Anterior cingulate cortex (tissue), 58 donors: ENCODE measurements around the gene SLC17A9.
A peak's percentile ranks its signal among the peaks of the same experiment; 100 is the strongest.

ENCODE experiments used
- DNase-seq, 58 donors: peaks; one replicate each; lab custom pipeline; 2025; lab: John Stamatoyannopoulos, UW

Gene SLC17A9

DNA sequence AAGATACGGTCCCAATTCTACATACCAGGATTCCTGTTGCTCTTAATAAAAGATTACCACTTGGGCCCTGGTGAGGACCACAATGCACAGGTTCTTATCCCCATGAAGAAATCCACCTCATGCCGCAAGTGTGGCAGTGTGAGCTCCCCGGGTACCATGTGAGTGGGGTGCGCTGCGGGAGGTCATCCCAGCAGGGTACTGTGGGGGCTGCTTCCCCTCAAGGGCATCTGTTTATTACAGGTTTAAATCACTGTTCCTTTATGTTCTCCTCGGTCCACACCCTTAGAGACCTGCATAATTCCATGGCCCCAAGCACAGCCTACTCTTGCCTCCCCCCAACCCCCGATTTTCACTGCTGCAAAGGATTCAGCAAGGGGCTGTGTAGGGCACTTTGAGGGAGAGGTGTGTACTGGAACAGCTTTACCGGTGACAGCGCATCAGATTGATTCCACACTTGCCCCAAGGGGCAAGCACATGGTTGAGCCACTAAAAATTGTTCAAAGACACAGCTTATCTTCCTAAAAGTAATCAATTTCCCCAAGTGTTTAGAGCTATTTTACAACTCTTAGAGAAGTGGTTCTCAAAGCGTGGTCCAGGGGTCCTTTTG, 32.4 kb upstream of the SLC17A9 start:
- no peak for DNase-seq

DNA sequence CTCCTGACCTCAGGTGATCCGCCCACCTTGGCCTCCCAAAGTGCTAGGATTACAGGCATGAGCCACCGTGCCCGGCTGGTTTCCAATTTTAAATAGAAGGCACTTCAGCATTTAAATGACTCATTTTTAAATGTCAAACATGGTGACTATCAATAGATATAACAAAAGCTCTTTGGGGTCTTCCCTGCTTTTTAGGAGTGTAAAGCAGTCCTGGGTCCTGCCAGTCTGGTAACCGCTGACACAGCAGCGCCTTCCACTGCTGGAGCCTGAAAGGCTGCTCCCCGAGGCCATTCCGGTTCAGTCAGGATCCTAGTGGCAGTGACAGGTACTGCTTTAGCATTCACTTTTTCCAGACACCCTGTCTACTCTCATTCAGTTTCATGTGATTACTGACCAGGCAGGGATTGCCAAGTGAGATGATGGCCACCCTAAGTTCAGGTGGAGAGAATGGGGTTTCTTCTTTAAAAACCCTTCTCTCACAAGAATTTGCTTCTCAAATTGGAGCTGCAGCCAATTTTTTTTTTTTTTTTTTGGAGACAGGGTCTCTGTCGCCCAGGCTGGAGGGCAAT, 31.3 kb upstream of the SLC17A9 start:
- peak in 1 of 58 donors; percentile 11 for DNase-seq

DNA sequence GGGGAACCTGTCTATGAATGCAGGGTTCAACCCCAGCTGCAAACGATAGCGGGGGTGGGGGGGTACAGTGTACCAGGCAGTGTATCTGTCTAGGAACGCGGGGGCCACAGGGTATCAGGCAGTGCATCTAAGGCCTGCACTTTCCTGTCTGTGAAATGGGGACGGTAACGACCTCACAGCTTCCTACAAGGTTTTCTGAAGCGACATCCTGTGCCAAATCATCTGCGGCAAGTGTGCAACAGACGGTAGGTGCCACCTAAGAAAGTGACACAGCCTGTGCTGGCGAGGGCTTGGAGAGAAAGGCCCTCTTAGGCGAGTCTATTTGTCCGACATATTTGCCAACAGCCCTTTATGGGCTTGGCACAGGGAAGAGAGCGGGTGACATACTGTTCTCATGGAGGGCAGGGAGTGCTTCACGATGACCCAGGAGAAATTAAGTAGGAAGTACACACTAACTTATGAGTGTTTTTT, 30.0 kb upstream of the SLC17A9 start:
- no peak for DNase-seq

DNA sequence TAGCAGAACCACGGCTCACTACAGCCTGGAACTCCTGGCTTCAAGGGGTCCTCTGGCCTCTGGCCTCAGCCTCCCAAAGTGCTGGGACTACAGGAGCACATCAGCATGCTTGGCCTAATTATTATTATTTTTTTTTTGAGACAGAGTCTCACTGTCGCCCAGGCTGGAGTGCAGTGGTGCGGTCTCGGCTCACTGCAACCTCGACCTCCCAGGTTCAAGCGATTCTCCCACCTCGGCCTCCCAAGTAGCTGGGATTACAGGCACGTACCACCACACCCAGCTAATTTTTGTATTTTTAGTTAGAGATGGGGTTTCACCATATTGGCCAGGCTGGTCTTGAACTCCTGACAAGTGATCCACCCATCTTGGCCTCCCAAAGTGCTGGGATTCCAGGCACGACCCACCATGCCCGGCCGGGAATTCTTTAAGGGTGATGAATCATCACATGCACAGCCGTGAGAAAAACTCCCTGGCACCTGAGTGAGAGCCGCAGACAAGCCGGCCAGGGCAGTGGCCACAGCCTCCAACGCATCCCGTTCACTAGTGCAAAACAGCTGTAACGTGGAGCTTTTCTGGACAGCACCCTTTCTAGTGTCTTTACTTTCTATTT, 29.3 kb upstream of the SLC17A9 start:
- DNase-seq: peak in 1 of 58 donors; percentile 9

DNA sequence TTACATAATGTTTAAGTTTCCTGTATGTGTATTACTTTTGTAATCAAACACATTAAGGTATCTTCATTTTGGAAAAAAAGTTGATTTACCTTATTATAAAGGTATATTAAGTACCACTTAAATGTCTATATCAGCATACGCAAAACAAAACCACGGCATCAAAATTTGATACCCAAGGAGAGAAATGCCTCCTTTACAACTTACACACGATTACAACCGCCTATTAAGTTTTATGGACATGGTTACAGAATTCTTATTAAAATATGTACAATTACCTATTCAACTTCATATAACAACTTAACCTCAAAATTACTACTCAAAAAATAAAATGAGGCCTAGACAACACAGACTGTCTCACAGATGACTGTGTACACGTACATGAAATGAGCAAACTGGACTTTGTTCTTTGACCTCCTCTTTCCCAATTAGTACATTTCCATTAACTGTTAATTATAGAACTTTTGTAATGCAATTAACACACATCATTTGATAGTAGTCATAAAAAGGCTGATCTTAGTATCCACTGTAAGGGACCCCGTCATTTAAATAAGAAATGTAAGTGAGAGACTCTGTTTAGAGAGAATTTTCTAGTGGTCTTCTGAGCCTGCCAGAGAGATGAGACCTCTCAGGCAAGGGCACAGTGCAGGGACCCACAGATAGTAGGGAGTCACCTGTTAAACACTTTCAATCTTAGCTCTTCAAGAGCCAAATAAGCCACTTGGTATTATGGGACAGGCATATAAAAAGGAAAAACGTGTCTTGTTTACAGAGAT, 28.7 kb upstream of the SLC17A9 start:
- DNase-seq: no peak

DNA sequence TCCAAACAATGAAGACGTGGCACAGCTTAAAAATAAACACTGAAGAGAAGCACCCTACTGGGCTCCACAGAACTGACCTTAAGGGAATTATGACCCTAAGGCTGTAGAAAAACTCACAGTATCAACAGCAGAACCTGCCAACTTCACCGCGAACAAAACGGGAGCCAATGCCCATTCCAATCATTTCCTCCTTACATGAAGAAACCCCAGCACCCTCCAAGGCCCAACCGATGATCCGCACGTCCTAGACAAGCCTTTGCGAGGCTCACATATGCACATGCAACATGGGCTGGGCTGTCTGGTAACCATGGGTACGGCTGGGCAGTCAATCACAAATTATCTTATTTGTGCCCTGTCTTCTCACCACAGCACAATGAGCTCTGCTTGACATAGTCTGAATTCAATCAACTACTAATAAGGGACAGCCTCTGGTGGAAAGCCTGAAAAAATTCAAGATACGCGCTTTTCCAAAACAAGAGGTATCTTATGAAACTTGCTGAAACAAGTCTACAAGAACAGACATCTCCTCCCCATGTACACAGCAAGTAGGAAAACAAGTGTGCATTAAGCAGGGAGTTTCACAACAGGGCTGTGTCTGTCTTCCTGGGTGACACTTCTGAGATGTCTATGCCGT, 27.9 kb upstream of the SLC17A9 start:
- DNase-seq: no peak

DNA sequence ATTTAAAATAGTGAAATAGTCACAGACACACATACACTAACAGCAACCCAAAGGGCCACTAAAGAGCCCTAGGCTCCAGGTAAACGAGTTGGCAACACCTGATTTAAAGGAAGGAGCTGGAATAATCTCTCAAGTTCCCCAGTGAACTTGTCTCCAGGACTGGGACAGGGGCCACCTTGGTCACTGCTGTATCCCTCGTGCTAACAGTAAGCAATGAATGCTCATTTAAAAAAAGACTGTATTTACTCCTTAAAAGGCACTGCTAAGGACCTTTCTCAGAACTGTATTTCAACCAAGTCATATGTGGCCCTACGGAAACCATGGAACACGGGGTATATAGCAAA, 27.5 kb upstream of the SLC17A9 start:
- no peak for DNase-seq

DNA sequence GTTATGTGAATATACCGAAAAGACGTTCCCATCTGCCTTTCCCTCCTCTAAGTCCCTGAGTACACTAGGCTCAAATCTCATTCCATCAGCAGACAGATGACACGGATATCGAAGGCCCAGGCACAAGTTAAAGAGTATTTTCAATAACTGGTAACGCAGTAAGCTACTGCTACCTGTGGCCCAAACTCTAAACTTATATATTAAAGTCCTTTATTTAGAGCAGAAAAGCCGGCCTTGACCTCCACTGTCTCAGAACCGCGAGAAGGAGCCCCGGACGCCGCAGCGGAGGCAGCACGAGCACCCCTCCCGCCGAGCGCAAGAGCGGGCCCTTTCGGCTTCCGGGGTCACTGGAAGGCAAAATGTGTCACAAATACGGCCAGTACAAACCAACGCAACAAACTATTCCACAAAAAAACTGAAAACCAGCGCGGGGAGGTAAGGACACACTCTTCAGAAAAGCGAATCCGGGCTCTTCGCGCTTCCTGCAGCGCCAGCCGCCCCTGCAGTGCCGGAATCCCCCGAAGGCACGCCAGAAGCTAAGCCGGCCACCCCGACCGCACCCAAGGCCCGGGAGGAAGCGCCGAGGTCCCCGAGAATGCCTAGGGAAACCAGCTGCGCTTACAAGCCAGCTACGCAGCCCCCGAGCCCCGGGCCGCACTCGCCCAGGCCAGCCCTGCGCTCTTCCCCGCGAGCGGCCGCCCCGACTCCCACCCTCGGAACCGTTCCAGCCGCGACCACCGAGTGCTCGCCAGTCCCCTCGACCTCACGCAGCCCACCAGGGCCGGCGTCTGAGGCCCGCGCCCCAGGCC, 26.9 kb upstream of the SLC17A9 start:
- DNase-seq: peak in 18 of 58 donors; percentile 20 to 59 (median 40)

DNA sequence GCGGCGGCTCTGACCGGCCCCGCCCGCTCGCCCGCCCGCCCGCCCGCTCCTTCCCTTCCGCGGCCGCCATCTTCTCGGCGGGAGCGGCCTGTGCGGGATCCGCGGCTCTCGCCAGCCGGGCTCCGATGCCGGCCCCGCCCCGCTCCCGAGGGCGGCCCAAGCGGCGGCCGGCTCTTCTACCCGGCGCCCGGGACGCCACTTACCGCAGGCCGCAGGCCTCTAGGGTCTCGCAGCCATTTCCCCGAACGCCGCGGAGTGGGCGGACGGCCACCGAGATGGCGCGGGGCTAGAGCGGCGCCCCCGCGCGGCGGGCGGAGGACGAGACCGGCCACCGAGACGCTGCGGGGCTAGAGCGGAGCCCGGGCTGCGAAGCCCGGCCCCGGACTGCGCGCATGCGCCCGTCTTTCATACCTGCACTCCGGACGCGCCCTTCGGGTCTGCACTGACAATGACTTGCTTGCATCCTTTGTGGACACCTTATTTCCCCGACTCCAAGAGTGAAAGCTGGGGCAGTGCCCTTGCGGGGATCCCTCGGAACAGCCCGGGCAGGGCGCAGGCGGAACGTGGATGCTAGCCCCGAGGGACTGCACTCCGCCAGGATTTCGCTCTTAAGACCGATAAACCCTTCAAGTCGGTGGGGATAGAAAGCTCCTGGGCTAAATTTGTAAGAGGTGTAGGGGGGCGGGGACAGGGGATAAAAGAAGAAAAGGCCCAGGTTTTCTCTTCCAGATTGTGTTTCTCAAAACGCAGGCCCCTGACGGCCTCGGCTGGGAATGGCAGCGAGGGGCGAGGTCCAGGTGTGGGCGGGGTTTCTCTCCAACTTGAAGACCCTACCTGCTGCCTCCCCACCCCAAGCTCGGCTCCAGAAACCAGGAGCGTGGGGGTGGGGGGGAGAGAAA, 26.0 kb upstream of the SLC17A9 start, which contains the start of gene DIDO1:
Gene DIDO1, minus strand, starts transcription at position 277 of the 899 bp plus-strand sequence.
- DNase-seq: peak; percentile 18 to 92 (median 83)

DNA sequence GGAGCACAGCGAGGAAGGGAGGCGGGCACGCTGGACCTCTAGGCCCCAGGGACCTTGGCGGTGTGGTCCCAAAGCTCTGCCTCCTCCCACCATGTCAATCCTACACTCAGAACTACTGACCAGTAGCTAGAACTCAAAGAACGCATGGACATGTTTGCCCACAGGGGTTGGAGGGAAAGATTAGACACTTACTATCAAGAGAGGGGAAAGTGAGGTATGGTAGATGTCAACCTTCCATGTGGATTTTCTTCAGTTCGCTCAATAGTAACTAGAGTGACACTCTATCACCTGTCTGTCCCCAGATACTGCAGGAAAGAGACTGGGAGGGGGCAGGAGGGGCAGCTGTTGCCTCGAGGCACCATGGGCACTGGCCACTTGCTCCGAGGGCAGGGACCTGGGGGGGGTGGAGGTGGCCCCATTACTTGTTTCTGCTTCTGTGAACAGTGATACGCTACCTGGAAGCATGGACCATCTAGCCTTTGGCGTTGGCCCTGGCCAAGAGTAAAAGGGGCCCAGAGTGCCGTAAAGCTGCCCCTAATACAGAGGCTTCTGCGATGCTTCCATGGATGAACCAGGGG, 25.3 kb upstream of the SLC17A9 start:
- DNase-seq: no peak

DNA sequence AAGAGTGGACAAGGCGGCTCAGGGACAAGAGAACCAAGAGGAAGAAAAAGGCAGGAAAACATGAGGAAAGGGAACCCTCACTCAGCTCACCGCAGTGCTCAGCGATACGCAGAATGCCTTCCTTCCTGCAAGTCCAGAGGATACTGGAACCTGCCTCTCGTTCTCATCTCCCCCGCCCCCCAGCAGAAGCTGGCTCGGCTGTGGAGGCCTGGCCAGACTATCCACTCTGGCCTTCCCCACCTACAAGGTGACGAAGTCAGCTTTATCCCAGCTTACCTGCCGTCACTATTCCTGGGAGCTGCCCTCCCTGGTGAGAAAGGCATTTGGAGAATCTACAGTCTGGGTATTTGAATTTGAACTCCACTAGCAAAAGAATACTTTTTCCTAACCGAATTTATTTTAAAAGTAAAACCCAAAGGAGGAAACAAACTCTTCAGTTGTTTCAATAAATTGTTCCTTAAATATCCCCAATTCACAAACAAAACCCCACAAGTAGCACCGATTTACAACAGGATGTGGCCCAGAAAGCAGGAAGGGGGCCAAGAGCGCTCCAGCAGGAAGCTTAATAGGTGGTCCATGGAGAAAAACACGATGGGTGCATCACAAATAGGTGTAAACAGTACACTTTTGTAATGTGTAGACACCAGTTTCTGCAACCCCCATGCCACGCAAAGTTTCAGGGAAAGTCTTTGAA, 24.1 kb upstream of the SLC17A9 start:
- DNase-seq: no peak

DNA sequence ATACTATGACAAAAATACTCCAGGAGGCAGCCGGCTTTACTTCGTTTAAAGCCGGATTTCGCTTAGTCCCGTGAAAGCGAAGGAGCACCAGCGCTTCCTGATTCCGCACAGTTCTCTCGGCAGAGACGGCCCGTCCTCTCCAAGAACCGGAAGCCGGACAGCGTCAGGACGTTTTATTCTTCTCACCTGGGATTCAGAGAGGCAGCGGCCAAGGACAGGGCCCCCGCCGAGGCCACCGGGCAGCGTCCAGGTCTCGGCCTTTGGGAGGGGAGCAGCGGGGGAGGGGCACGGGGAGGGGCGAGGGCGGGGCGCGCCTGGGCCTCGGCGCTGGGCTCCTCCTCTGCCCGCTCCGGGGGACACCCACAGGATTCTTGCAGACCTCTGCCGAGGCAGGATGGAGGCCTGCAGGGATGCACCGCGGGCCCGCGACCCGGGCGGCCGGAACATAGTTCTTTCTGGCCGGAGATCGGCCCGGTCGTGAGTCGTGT, 23.4 kb upstream of the SLC17A9 start:
- peak in 18 of 58 donors; percentile 11 to 55 (median 22) for DNase-seq

DNA sequence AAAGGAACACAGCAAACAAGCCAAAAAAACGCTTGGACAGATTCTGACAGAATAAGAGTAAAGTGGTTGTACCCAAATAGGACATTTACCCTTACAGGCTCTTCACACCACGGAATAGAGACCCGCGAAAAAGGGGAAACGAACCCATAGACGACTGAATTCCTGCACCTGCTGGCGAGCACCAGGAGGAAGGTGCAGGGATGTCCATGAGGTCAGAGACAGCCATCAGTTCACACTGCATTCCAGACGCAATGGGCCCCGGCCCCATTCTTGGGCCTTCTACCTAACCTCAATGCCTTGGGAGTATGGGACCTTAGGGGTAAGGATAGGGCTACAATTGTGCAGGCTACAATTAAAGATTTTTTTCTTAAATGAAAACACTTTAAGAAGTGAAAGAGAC, 21.0 kb upstream of the SLC17A9 start:
- no peak for DNase-seq

DNA sequence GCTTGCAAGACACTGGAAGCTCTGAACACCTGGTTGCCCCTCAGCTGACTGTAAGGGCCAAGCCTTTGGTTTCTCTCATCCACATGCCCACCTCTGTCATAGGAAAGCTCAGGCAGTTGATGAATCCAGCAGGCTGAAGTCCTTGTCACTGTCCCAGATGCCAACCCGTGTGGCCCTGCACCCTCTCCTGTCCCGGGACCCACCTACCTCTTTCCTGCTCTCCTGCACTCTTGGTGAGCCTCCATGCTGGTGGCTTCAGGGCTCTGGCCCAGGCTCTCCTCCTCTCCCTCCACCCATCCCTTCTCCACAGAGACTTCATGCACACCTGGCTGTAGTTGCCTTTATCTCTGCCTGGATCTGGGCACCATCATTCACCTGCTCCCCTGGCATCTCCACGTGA, 18.5 kb upstream of the SLC17A9 start:
- no peak for DNase-seq

DNA sequence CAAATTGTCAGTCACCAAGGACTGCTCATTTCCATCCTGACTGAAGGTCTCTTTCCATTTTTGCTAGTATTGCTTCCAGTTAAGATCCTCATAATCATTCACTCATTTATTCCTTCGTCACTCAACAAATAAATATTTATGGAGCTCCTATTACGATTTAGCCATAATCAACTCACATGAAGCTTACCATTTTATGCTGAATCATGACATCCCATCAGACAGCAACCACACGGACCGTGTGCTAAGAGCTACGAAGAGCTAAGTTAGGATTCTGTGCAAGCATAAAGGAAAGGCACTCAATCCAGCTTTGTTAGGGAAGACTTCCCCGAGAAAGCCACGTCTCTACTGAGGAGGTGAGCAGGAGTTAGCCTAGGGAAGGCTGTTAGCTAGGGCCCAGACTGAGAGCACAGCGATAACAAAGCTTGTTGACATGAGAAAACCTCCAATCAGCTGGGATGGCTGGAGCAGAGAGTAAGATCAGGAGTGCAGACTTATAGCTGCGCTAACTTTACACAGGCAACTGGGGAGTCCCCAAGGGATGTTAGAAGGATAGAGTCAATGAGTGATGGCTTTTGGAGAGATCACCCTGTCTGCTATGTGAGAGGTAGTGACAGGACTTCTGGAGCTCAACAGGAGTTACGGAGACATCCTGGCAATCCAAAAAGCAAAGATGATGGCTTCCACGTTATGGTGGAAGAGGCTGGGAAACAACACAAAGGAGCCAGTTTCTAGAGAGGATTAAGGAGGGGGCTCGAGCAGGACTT, 17.1 kb upstream of the SLC17A9 start:
- no peak for DNase-seq

DNA sequence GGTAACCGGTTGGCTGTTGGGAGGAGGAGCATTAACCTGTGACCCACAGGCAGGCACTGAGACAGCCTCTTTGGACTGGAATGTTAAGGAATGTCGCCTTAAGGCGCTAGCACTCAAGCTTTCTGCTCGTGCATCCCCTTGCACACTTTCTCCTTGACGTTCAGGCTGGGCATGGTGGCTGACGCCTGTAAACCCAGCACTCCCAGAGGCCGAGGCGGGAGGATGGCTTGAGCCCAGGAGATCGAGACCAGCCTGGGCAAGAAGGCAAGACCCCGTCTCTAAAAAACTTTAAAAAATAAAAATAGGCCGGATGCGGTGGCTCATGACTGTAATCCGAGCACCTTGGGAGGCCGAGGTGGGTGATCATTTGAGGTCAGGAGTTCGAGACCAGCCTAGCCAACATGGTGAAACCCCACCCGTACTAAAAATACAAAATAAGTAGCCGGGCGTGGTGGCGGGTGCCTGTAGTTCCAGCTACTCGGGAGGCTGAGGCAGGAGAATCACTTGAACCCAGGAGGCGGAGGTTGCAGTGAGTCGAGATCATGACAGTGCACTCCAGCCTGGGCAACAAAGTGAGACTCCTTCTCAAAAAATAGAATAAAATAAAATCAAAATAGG, 16.4 kb upstream of the SLC17A9 start:
- DNase-seq: no peak
